Bronchial epithelial cell (primary cell): Measurements from ENCODE around the gene BORCS8. TPM values are rescaled to one million over a fixed set of nuclear protein-coding genes. Genes with fewer than 3 reads are reported as not detected.
A peak's percentile ranks its signal among the peaks of the same experiment; 100 is the strongest.
"Not testable (repeated sequence)": the region's sequence is repeated elsewhere in the genome, so short reads cannot be mapped to it uniquely, and the experiment has no call there.

ENCODE experiments used
- DNase-seq: peaks from one replicate; pipeline ENCODE4 v3.0.0-alpha.2; 2010; ENCODE audit warnings: low read depth
- FAIRE-seq: peaks from 2 replicates; lab custom pipeline; 2011; peaks lifted over from hg19 to GRCh38; lab: Jason Lieb, UNC
- H3K27me3 ChIP-seq: 2 replicates; pipeline ENCODE4 v1.5.1; 2011; ENCODE audit warnings: low read length; ENCODE audit not compliant: control insufficient read depth, insufficient read depth
- H3K36me3 ChIP-seq: 2 replicates; pipeline ENCODE4 v1.5.1; 2011; ENCODE audit warnings: low read length; ENCODE audit not compliant: control insufficient read depth, insufficient read depth
- H3K4me3 ChIP-seq: 2 replicates; pipeline ENCODE4 v1.5.1; 2011; ENCODE audit warnings: mild to moderate bottlenecking, low read depth, low read length, control low read depth
- total RNA-seq: library from RNA; depleted of rRNA; stranded (reverse); fragments of >200 nt; gene quantifications from 2 replicates; pipeline ENCODE4 v1.2.1, GENCODE V29; 2014
- TF ChIP-seq, protein P1 (sequence below): IDR thresholded peaks from 2 replicates; pipeline ENCODE4 v1.5.1; 2011; ENCODE audit warnings: mild to moderate bottlenecking, moderate library complexity, low read length, control low read depth, inconsistent platforms; ENCODE audit not compliant: insufficient read depth, severe bottlenecking

Gene BORCS8
- total RNA-seq, 1 donor from 2014 or later = 10.3 TPM

- Histone ChIP-seq H3K27me3 (no peaks in the 10 kb centered on the region), H3K36me3 (no peaks in the 10 kb centered on the region), H3K4me3 (peak within 1 kb of the TSS; percentile 90)
- DNase-seq (peak; percentile 96), FAIRE-seq (no peak)
- TF ChIP-seq, protein P1, sequence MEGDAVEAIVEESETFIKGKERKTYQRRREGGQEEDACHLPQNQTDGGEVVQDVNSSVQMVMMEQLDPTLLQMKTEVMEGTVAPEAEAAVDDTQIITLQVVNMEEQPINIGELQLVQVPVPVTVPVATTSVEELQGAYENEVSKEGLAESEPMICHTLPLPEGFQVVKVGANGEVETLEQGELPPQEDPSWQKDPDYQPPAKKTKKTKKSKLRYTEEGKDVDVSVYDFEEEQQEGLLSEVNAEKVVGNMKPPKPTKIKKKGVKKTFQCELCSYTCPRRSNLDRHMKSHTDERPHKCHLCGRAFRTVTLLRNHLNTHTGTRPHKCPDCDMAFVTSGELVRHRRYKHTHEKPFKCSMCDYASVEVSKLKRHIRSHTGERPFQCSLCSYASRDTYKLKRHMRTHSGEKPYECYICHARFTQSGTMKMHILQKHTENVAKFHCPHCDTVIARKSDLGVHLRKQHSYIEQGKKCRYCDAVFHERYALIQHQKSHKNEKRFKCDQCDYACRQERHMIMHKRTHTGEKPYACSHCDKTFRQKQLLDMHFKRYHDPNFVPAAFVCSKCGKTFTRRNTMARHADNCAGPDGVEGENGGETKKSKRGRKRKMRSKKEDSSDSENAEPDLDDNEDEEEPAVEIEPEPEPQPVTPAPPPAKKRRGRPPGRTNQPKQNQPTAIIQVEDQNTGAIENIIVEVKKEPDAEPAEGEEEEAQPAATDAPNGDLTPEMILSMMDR = no peak
Observed at GRCh38 chr19:19138109-19138981, 53.6 kb downstream of the BORCS8 start, which contains the start of gene TMEM161A. TMEM161A (minus strand) TSS chr19:19138478; CDS start chr19:19138428, 50 bp downstream.

GRCh38 chr19:19137556-19138108 lies 54.3 kb downstream of the BORCS8 start:
- Histone ChIP-seq H3K27me3 (no peaks in the 10 kb centered on the region), H3K4me3 (peak overlapping the region; percentile 90), H3K36me3 (no peaks in the 10 kb centered on the region)
- FAIRE-seq = no peak
- TF ChIP-seq, protein P1 = no peak
- no peak for DNase-seq

GRCh38 chr19:19135713-19136112 lies 56.2 kb downstream of the BORCS8 start:
- H3K27me3 ChIP-seq, FAIRE-seq, DNase-seq: not testable (repeated sequence)

GRCh38 chr19:19134687-19135158 lies 57.2 kb downstream of the BORCS8 start:
- no peak for FAIRE-seq
- H3K27me3 ChIP-seq = no peaks in the 10 kb centered on the region
- no peak for DNase-seq
- TF ChIP-seq, protein P1 = no peak
- no peaks in the 10 kb centered on the region for H3K36me3 ChIP-seq
- H3K4me3 ChIP-seq = no peak overlapping the region

More at GRCh38 chr19:19135713-19136112, 56.2 kb downstream of the BORCS8 start:
- not testable (repeated sequence) for H3K36me3 ChIP-seq, H3K4me3 ChIP-seq

- Histone ChIP-seq H3K27me3 (no peaks in the 10 kb centered on the region), H3K4me3 (no peak overlapping the region), H3K36me3 (no peaks in the 10 kb centered on the region)
- no peak for DNase-seq
- TF ChIP-seq, protein P1 = no peak
- no peak for FAIRE-seq
Observed at GRCh38 chr19:19133985-19134384, 58.0 kb downstream of the BORCS8 start.

DNA sequence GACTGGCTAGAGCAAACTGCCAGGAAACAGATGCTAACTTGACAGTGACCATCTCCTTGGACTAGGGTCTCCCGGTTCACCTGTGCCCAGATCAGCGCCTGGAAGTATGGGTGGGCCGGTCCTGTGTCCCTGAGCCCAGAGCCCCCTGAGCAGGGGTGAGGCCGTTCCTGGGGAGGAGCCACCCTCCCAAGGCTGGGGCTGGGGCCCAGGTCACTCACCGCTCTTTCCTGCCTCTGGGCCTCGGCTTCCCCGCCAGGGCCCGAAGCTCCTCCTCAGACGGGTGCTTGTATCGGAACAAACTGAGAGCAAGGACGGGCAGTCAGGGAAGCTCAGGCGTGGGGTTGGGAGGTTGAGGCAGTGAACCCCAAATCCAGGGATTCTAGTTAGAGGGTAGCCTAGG lies 59.0 kb downstream of the BORCS8 start:
- no peaks in the 10 kb centered on the region for H3K36me3 ChIP-seq
- TF ChIP-seq, protein P1 = no peak
- FAIRE-seq (no peak), DNase-seq (no peak)
- no peak overlapping the region for H3K4me3 ChIP-seq
- no peaks in the 10 kb centered on the region for H3K27me3 ChIP-seq
